ENCODE results near the gene RPS14. TPM values are rescaled to one million over a fixed set of nuclear protein-coding genes. Genes with fewer than 3 reads are reported as not detected.

RPS14 gene
- total and polyA plus RNA-seq, 5 donors from 2014 or later = 3,121 to 8,871 (median 6,266) TPM

DNA sequence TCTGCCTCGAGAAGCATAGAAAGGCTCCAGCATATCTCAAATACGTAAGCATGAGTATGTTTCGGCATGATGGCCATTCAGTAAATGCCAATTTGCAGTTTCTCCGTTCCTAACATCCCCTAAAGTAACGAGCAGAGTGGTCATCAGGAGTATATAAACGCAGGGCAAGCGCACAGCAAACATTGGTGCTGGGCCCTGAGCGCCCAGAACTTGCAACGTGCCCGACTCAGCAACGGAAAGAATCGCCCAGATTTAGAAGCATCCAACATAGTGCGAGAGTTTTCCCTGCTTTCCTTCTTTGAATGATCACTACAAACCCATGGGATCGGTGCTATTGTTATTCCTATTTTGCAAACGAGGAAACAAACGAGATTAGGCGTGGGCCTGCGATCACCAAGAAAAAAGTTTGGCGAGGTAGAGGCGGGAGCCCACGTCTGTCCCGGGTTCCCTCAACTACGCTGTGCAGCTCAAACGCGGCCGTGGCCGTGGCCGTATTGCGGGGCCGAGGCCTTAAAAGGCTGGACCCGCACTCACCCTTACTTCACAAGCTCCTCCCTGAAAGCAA lies 505 bp downstream of the RPS14 start:
- peaks cover 0 to 1% (median 0%) of the 10 kb centered on the region in 7 donors for H3K9me3 Mint-ChIP-seq
- DNase-seq (peak in 1 of 3 donors; percentile 40), ATAC-seq (ENCODE audit: low read depth in 2 of 2) (peak; percentile 4 to 12)
- Histone ChIP-seq H3K9me3 (ENCODE audit: control insufficient read depth in 2 of 2, low read length in 2 of 2) (no peaks in the 10 kb centered on the region), H3K4me3 (ENCODE audit: low read depth, low read length) (peak overlapping the region; percentile 87), H3K36me3 (ENCODE audit: control insufficient read depth, insufficient read depth, low read length) (peaks cover 36% of the 10 kb centered on the region), H3K4me1 (ENCODE audit: control insufficient read depth, insufficient read depth, low read length, poor library complexity, severe bottlenecking) (peaks cover 24% of the 10 kb centered on the region), H3K27me3 (ENCODE audit: control insufficient read depth, insufficient read depth, low read length) (no peaks in the 10 kb centered on the region), H3K27ac (ENCODE audit: insufficient read depth, low read length, poor library complexity, severe bottlenecking) (peak overlapping the region; percentile 98)
- peak overlapping the region; percentile 94 to 99 (median 98) for H3K4me3 Mint-ChIP-seq
- peaks cover 9% of the 10 kb centered on the region for H3K27me3 Mint-ChIP-seq
- peaks cover 33% of the 10 kb centered on the region for H3K36me3 Mint-ChIP-seq
- peak overlapping the region; percentile 99 to 100 (median 100) for H3K27ac Mint-ChIP-seq
- H3K4me1 Mint-ChIP-seq = peaks cover 0 to 46% (median 32%) of the 10 kb centered on the region in 4 donors

GRCh38 chr5:150448334-150448733 lies 1.2 kb downstream of the RPS14 start:
- H3K4me3 ChIP-seq (ENCODE audit: low read depth, low read length) = peak overlapping the region; percentile 87
- H3K36me3 ChIP-seq (ENCODE audit: control insufficient read depth, insufficient read depth, low read length) = peaks cover 43% of the 10 kb centered on the region
- H3K4me1 ChIP-seq (ENCODE audit: control insufficient read depth, insufficient read depth, low read length, poor library complexity, severe bottlenecking) = peaks cover 24% of the 10 kb centered on the region
- Mint-ChIP-seq H3K36me3 (peaks cover 40% of the 10 kb centered on the region), H3K4me3 (peak overlapping the region; percentile 94 to 99 (median 98)), H3K4me1 (peaks cover 4 to 48% (median 35%) of the 10 kb centered on the region in 4 donors), H3K27ac (peak overlapping the region; percentile 99 to 100 (median 100)), H3K9me3 (peaks cover 0 to 1% (median 0%) of the 10 kb centered on the region in 7 donors), H3K27me3 (peaks cover 9% of the 10 kb centered on the region)
- peak overlapping the region; percentile 98 for H3K27ac ChIP-seq (ENCODE audit: insufficient read depth, low read length, poor library complexity, severe bottlenecking)
- H3K27me3 ChIP-seq (ENCODE audit: control insufficient read depth, insufficient read depth, low read length) = no peaks in the 10 kb centered on the region
- no peaks in the 10 kb centered on the region for H3K9me3 ChIP-seq (ENCODE audit: control insufficient read depth in 2 of 2, low read length in 2 of 2)
- ATAC-seq (ENCODE audit: low read depth in 2 of 2) = no peak
- DNase-seq = peak in 1 of 3 donors; percentile 37

DNA sequence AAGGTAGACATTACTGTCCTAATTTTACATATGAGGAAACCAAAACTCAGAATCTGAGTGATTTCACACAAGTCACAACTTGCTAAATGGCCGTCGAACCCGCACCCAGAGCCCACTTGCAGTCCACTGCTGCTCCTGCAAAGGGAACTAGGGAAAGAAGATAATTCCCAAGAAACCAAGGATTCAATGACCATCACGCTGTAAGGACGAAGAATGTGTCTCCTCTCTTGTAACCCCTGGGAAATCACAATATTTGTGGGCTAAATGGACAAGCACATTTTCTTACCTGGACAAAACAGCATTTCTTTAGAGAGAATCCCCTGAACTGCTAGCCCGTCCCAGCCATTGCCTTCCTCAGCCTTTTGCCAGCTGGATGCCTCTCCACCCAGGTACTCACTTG lies 2.4 kb downstream of the RPS14 start:
- no peak for ATAC-seq (ENCODE audit: low read depth in 2 of 2)
- peak overlapping the region in 3 of 4 donors; percentile 94 to 99 (median 98) for H3K4me3 Mint-ChIP-seq
- peaks cover 9% of the 10 kb centered on the region for H3K27me3 Mint-ChIP-seq
- peak overlapping the region; percentile 98 for H3K27ac ChIP-seq (ENCODE audit: insufficient read depth, low read length, poor library complexity, severe bottlenecking)
- no peak for DNase-seq
- H3K4me1 Mint-ChIP-seq = peaks cover 4 to 51% (median 36%) of the 10 kb centered on the region in 4 donors
- no peaks in the 10 kb centered on the region for H3K27me3 ChIP-seq (ENCODE audit: control insufficient read depth, insufficient read depth, low read length)
- no peak overlapping the region for H3K4me3 ChIP-seq (ENCODE audit: low read depth, low read length)
- peaks cover 45% of the 10 kb centered on the region for H3K36me3 Mint-ChIP-seq
- peaks cover 0 to 1% (median 0%) of the 10 kb centered on the region in 7 donors for H3K9me3 Mint-ChIP-seq
- no peaks in the 10 kb centered on the region for H3K9me3 ChIP-seq (ENCODE audit: control insufficient read depth in 2 of 2, low read length in 2 of 2)
- peaks cover 52% of the 10 kb centered on the region for H3K36me3 ChIP-seq (ENCODE audit: control insufficient read depth, insufficient read depth, low read length)
- H3K27ac Mint-ChIP-seq = peak overlapping the region in 2 of 3 donors; percentile 27 to 100
- H3K4me1 ChIP-seq (ENCODE audit: control insufficient read depth, insufficient read depth, low read length, poor library complexity, severe bottlenecking) = peaks cover 24% of the 10 kb centered on the region

- ATAC-seq (ENCODE audit: low read depth in 2 of 2) = no peak
- Histone ChIP-seq H3K4me1 (ENCODE audit: control insufficient read depth, insufficient read depth, low read length, poor library complexity, severe bottlenecking) (peaks cover 24% of the 10 kb centered on the region), H3K27ac (ENCODE audit: insufficient read depth, low read length, poor library complexity, severe bottlenecking) (peak overlapping the region; percentile 29), H3K27me3 (ENCODE audit: control insufficient read depth, insufficient read depth, low read length) (no peaks in the 10 kb centered on the region), H3K36me3 (ENCODE audit: control insufficient read depth, insufficient read depth, low read length) (peaks cover 58% of the 10 kb centered on the region), H3K4me3 (ENCODE audit: low read depth, low read length) (no peak overlapping the region), H3K9me3 (ENCODE audit: control insufficient read depth in 2 of 2, low read length in 2 of 2) (no peaks in the 10 kb centered on the region)
- Mint-ChIP-seq H3K4me1 (peaks cover 4 to 51% (median 36%) of the 10 kb centered on the region in 4 donors), H3K4me3 (no peak overlapping the region), H3K27me3 (peaks cover 9% of the 10 kb centered on the region), H3K27ac (peak overlapping the region in 2 of 3 donors; percentile 27 to 84), H3K36me3 (peaks cover 45% of the 10 kb centered on the region), H3K9me3 (peaks cover 0 to 1% (median 0%) of the 10 kb centered on the region in 7 donors)
- DNase-seq = no peak
These were observed 3.0 kb downstream of the RPS14 start for GRCh38 chr5:150446583-150446982.

DNA sequence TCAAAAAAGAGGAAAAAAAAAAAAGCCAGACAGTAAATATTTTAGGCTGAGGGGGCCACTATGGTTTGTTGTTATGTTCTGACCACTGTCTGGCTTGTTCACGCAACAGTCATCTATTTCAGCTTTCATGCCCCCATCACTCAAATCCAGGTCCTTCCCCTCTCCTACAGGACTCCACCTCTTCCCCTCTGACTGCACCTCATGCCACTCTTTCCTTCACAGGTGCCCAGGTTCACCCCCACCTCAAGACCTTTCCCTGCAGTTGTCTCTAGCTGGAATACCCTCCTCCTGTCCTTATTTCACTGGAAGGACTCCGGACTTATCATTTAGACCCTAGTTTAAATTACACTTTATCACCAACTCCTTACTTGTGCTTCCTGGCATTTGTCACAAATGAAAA lies 3.5 kb downstream of the RPS14 start:
- ATAC-seq (ENCODE audit: low read depth in 2 of 2) (no peak), DNase-seq (no peak)
- H3K9me3 ChIP-seq (ENCODE audit: control insufficient read depth in 2 of 2, low read length in 2 of 2) = no peaks in the 10 kb centered on the region
- peaks cover 59% of the 10 kb centered on the region for H3K36me3 ChIP-seq (ENCODE audit: control insufficient read depth, insufficient read depth, low read length)
- peak overlapping the region; percentile 29 for H3K27ac ChIP-seq (ENCODE audit: insufficient read depth, low read length, poor library complexity, severe bottlenecking)
- Mint-ChIP-seq H3K27me3 (peaks cover 9% of the 10 kb centered on the region), H3K27ac (peak overlapping the region; percentile 27 to 84 (median 63)), H3K9me3 (peaks cover 0 to 1% (median 0%) of the 10 kb centered on the region in 7 donors), H3K4me1 (peaks cover 4 to 51% (median 36%) of the 10 kb centered on the region in 4 donors), H3K36me3 (peaks cover 45% of the 10 kb centered on the region), H3K4me3 (peak overlapping the region in 2 of 4 donors; percentile 25 to 41)
- no peaks in the 10 kb centered on the region for H3K27me3 ChIP-seq (ENCODE audit: control insufficient read depth, insufficient read depth, low read length)
- peaks cover 24% of the 10 kb centered on the region for H3K4me1 ChIP-seq (ENCODE audit: control insufficient read depth, insufficient read depth, low read length, poor library complexity, severe bottlenecking)
- H3K4me3 ChIP-seq (ENCODE audit: low read depth, low read length) = no peak overlapping the region

GRCh38 chr5:150444770-150445169 lies 4.8 kb downstream of the RPS14 start:
- Mint-ChIP-seq H3K27ac (no peak overlapping the region), H3K4me1 (peaks cover 4 to 45% (median 34%) of the 10 kb centered on the region in 4 donors), H3K27me3 (peaks cover under 1% of the 10 kb centered on the region), H3K4me3 (peak overlapping the region in 1 of 4 donors; percentile 68), H3K36me3 (peaks cover 45% of the 10 kb centered on the region), H3K9me3 (no peaks in the 10 kb centered on the region)
- Histone ChIP-seq H3K4me3 (ENCODE audit: low read depth, low read length) (no peak overlapping the region), H3K36me3 (ENCODE audit: control insufficient read depth, insufficient read depth, low read length) (peaks cover 59% of the 10 kb centered on the region), H3K9me3 (ENCODE audit: control insufficient read depth in 2 of 2, low read length in 2 of 2) (no peaks in the 10 kb centered on the region), H3K27me3 (ENCODE audit: control insufficient read depth, insufficient read depth, low read length) (no peaks in the 10 kb centered on the region), H3K4me1 (ENCODE audit: control insufficient read depth, insufficient read depth, low read length, poor library complexity, severe bottlenecking) (peaks cover 24% of the 10 kb centered on the region), H3K27ac (ENCODE audit: insufficient read depth, low read length, poor library complexity, severe bottlenecking) (no peak overlapping the region)
- ATAC-seq (ENCODE audit: low read depth in 2 of 2) (no peak), DNase-seq (no peak)

- no peak overlapping the region for H3K27ac ChIP-seq (ENCODE audit: insufficient read depth, low read length, poor library complexity, severe bottlenecking)
- no peaks in the 10 kb centered on the region for H3K27me3 ChIP-seq (ENCODE audit: control insufficient read depth, insufficient read depth, low read length)
- no peaks in the 10 kb centered on the region for H3K9me3 ChIP-seq (ENCODE audit: control insufficient read depth in 2 of 2, low read length in 2 of 2)
- no peak for ATAC-seq (ENCODE audit: low read depth in 2 of 2)
- Mint-ChIP-seq H3K4me1 (peaks cover 4 to 35% (median 29%) of the 10 kb centered on the region in 4 donors), H3K36me3 (peaks cover 40% of the 10 kb centered on the region), H3K9me3 (no peaks in the 10 kb centered on the region), H3K4me3 (peak overlapping the region in 2 of 4 donors; percentile 6 to 15), H3K27ac (peak overlapping the region in 2 of 3 donors; percentile 43 to 49), H3K27me3 (no peaks in the 10 kb centered on the region)
- no peak for DNase-seq
- H3K36me3 ChIP-seq (ENCODE audit: control insufficient read depth, insufficient read depth, low read length) = peaks cover 59% of the 10 kb centered on the region
- peaks cover 19% of the 10 kb centered on the region for H3K4me1 ChIP-seq (ENCODE audit: control insufficient read depth, insufficient read depth, low read length, poor library complexity, severe bottlenecking)
- H3K4me3 ChIP-seq (ENCODE audit: low read depth, low read length) = no peak overlapping the region
These were observed 6.1 kb downstream of the RPS14 start for GRCh38 chr5:150443242-150444075.

Measured in CD4-positive, CD25-positive, alpha-beta regulatory T cell (primary cell).